Measurements from ENCODE around the gene PHKB. TPM values are rescaled to one million over a fixed set of nuclear protein-coding genes. Genes with fewer than 3 reads are reported as not detected.

Gene PHKB
- total and polyA plus RNA-seq, 4 experiments from 2014 or later = 29.4 to 56.4 (median 41.6) TPM

DNA sequence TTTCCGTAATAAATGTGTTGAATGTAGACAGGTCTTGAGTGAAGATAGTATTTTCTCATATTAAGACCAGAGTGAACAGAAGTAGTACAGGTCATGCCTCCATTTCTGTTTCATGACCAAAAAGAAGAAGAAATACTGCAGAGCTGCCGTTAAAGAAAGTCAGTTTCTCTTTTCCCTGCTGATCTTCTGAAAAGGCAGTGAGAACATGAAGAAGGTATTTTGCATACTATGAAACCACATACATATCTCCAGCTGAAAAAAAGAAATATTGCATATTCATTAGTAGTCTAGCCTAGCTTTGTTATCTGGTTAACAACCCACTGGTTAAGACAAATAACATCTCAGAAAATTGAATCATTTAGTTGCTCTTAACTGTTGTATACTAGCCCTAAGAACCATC, 138.4 kb downstream of the PHKB start:
- Histone ChIP-seq H3K4me3 (ENCODE audit: low read length in 2 of 2) (no peak overlapping the region), H3K27me3 (ENCODE audit: insufficient read depth, low read length) (no peaks in the 10 kb centered on the region), H3K27ac (ENCODE audit: low read depth, low read length) (no peak overlapping the region), H3K4me1 (ENCODE audit: insufficient read depth, low read length) (peaks cover 4% of the 10 kb centered on the region), H3K36me3 (ENCODE audit: insufficient read depth, low read length) (peaks cover under 1% of the 10 kb centered on the region), H3K9me3 (ENCODE audit: control insufficient read depth in 1 of 2, low read length in 2 of 2) (no peaks in the 10 kb centered on the region)
- intact Hi-C loops (cut with micrococcal nuclease) = no loop called here
- Mint-ChIP-seq H3K4me1 (peaks cover 2 to 7% (median 6%) of the 10 kb centered on the region in 4 donors), H3K9me3 (no peaks in the 10 kb centered on the region), H3K36me3 (peaks cover 32 to 44% of the 10 kb centered on the region in 2 donors), H3K27ac (no peak overlapping the region), H3K27me3 (no peaks in the 10 kb centered on the region), H3K4me3 (no peak overlapping the region)
- no peak for DNase-seq
- ChIA-PET POLR2A (ENCODE audit: partially characterized antibody) (no interaction called here), CTCF (ENCODE audit: partially characterized antibody) (interaction anchor here (0.9 kb wide), 1 partner anchor 14 kb away, joined by 3 read pairs; no protein-coding TSS in a partner anchor)

DNA sequence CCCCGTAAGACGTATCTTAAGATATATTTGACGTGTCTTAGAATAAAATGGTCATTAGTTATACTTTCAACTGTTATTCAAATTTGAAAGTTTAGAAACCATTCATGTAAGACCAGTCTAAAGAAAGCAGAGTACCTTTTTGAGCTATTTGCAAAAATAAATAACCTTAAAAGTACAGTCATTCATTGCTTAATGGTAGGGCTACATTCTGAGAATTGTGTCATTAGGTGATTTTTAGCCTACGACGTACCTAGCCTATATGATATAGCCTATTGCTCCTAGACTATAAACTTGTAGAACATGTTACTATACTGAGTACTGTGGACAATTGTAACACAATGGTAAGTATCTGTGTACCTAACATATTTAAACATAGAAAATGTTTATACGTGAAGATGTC, 139.2 kb downstream of the PHKB start:
- H3K27ac Mint-ChIP-seq = no peak overlapping the region
- ChIA-PET CTCF (ENCODE audit: partially characterized antibody) (interaction anchor here (0.9 kb wide), 1 partner anchor 15 kb away, joined by 3 read pairs; no protein-coding TSS in a partner anchor), POLR2A (ENCODE audit: partially characterized antibody) (no interaction called here)

GRCh38 chr16:47604306-47604705, 143.2 kb downstream of the PHKB start:
- Histone ChIP-seq H3K4me1 (ENCODE audit: insufficient read depth, low read length) (peaks cover 4% of the 10 kb centered on the region), H3K27ac (ENCODE audit: low read depth, low read length) (no peak overlapping the region), H3K9me3 (ENCODE audit: control insufficient read depth in 1 of 2, low read length in 2 of 2) (no peaks in the 10 kb centered on the region), H3K36me3 (ENCODE audit: insufficient read depth, low read length) (no peaks in the 10 kb centered on the region), H3K4me3 (ENCODE audit: low read length in 2 of 2) (no peak overlapping the region), H3K27me3 (ENCODE audit: insufficient read depth, low read length) (no peaks in the 10 kb centered on the region)
- peaks cover 6 to 7% (median 6%) of the 10 kb centered on the region in 4 donors for H3K4me1 Mint-ChIP-seq
- intact Hi-C loops (cut with micrococcal nuclease) = no loop called here
- peaks cover 0 to 8% (median 0%) of the 10 kb centered on the region in 8 donors for H3K9me3 Mint-ChIP-seq
- ChIA-PET CTCF (ENCODE audit: partially characterized antibody) (no interaction called here), POLR2A (ENCODE audit: partially characterized antibody) (no interaction called here)
- no peak overlapping the region for H3K4me3 Mint-ChIP-seq
- H3K36me3 Mint-ChIP-seq = peaks cover 42 to 44% of the 10 kb centered on the region in 2 donors
- H3K27ac Mint-ChIP-seq = peak overlapping the region in 1 of 7 donors; percentile 59
- H3K27me3 Mint-ChIP-seq = no peaks in the 10 kb centered on the region
- no peak for DNase-seq

More for the DNA sequence above, 139.2 kb downstream of the PHKB start:
- no peak overlapping the region for H3K4me3 ChIP-seq (ENCODE audit: low read length in 2 of 2)
- no peak overlapping the region for H3K4me3 Mint-ChIP-seq
- no peaks in the 10 kb centered on the region for H3K27me3 Mint-ChIP-seq
- H3K4me1 ChIP-seq (ENCODE audit: insufficient read depth, low read length) = peaks cover 4% of the 10 kb centered on the region
- no peak overlapping the region for H3K27ac ChIP-seq (ENCODE audit: low read depth, low read length)
- no peaks in the 10 kb centered on the region for H3K36me3 ChIP-seq (ENCODE audit: insufficient read depth, low read length)
- DNase-seq = no peak
- peaks cover 2 to 7% (median 6%) of the 10 kb centered on the region in 4 donors for H3K4me1 Mint-ChIP-seq
- no peaks in the 10 kb centered on the region for H3K9me3 Mint-ChIP-seq
- intact Hi-C loops (cut with micrococcal nuclease) = no loop called here
- no peaks in the 10 kb centered on the region for H3K9me3 ChIP-seq (ENCODE audit: control insufficient read depth in 1 of 2, low read length in 2 of 2)
- peaks cover 32 to 43% of the 10 kb centered on the region in 2 donors for H3K36me3 Mint-ChIP-seq
- H3K27me3 ChIP-seq (ENCODE audit: insufficient read depth, low read length) = no peaks in the 10 kb centered on the region

GRCh38 chr16:47611042-47611441, 149.9 kb downstream of the PHKB start:
- Histone ChIP-seq H3K27me3 (ENCODE audit: insufficient read depth, low read length) (no peaks in the 10 kb centered on the region), H3K27ac (ENCODE audit: low read depth, low read length) (no peak overlapping the region), H3K9me3 (ENCODE audit: control insufficient read depth in 1 of 2, low read length in 2 of 2) (no peaks in the 10 kb centered on the region), H3K4me1 (ENCODE audit: insufficient read depth, low read length) (no peaks in the 10 kb centered on the region), H3K4me3 (ENCODE audit: low read length in 2 of 2) (no peak overlapping the region), H3K36me3 (ENCODE audit: insufficient read depth, low read length) (no peaks in the 10 kb centered on the region)
- intact Hi-C loops (cut with micrococcal nuclease) = no loop called here
- H3K4me3 Mint-ChIP-seq = no peak overlapping the region
- no peak overlapping the region for H3K27ac Mint-ChIP-seq
- ChIA-PET POLR2A (ENCODE audit: partially characterized antibody) (no interaction called here), CTCF (ENCODE audit: partially characterized antibody) (no interaction called here)
- peaks cover 0 to 7% (median 6%) of the 10 kb centered on the region in 4 donors for H3K4me1 Mint-ChIP-seq
- H3K27me3 Mint-ChIP-seq = no peaks in the 10 kb centered on the region
- peaks cover 58 to 75% of the 10 kb centered on the region in 2 donors for H3K36me3 Mint-ChIP-seq
- no peak for DNase-seq
- peaks cover 0 to 8% (median 0%) of the 10 kb centered on the region in 8 donors for H3K9me3 Mint-ChIP-seq

DNA sequence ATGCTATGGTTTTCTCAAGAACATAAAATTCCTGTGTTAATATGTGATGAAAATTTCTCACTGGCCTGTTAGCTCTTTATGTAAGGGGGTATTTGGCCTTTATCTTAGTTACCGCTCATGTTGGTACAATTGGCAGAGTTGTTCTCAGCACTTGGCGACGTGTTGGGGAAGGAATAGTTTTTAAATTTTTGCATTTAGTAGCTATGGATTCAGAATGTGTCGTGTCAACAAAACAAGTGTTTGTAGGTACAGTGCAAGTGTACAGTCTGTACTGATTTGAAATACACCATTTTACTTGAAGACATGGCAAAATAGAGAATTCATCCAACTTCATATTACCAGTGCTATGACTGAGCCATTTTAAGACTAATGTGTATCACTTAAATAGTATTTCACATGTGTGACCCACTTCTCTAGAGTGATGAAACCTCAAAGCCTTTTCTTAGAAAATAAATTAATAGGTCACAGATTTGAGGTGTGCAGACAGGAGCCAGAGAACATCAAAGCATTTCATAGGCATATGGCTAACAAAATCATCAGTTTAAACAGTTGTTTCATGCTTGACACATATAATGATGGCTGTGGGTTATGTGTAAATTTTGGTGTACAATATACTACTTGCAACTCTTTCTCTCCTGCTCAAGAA, 150.8 kb downstream of the PHKB start:
- Histone ChIP-seq H3K36me3 (ENCODE audit: insufficient read depth, low read length) (no peaks in the 10 kb centered on the region), H3K4me1 (ENCODE audit: insufficient read depth, low read length) (no peaks in the 10 kb centered on the region), H3K4me3 (ENCODE audit: low read length in 2 of 2) (no peak overlapping the region), H3K27me3 (ENCODE audit: insufficient read depth, low read length) (no peaks in the 10 kb centered on the region), H3K27ac (ENCODE audit: low read depth, low read length) (no peak overlapping the region), H3K9me3 (ENCODE audit: control insufficient read depth in 1 of 2, low read length in 2 of 2) (no peaks in the 10 kb centered on the region)
- DNase-seq = no peak
- no peaks in the 10 kb centered on the region for H3K27me3 Mint-ChIP-seq
- H3K9me3 Mint-ChIP-seq = peaks cover 0 to 8% (median 0%) of the 10 kb centered on the region in 8 donors
- intact Hi-C loops (cut with micrococcal nuclease) = no loop called here
- ChIA-PET POLR2A (ENCODE audit: partially characterized antibody) (no interaction called here), CTCF (ENCODE audit: partially characterized antibody) (no interaction called here)
- peak overlapping the region in 1 of 7 donors; percentile 9 for H3K27ac Mint-ChIP-seq
- peak overlapping the region in 1 of 8 donors; percentile 41 for H3K4me3 Mint-ChIP-seq
- peaks cover 50 to 69% of the 10 kb centered on the region in 2 donors for H3K36me3 Mint-ChIP-seq
- H3K4me1 Mint-ChIP-seq = peaks cover 0 to 7% (median 6%) of the 10 kb centered on the region in 4 donors

DNA sequence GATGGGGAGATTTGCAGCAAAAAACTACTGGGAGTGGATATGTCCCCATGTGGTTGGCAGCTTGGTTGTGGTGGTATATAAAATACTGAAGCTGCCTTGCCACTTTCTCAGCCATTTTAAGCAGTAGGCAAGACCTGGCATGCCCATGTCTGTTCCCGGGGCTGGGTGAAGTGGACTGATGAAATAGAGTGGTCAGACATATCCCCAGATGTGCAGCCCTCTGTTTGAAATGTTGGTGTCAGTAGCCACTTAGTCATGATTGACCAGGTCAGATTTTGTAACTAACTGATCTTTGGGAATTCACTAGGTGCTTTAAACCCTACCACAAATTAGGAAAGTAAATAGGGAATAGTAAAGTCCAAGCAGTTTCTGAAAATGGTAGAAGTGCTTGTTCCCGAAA, 151.6 kb downstream of the PHKB start:
- Histone ChIP-seq H3K27ac (ENCODE audit: low read depth, low read length) (no peak overlapping the region), H3K36me3 (ENCODE audit: insufficient read depth, low read length) (no peaks in the 10 kb centered on the region), H3K27me3 (ENCODE audit: insufficient read depth, low read length) (no peaks in the 10 kb centered on the region), H3K9me3 (ENCODE audit: control insufficient read depth in 1 of 2, low read length in 2 of 2) (no peaks in the 10 kb centered on the region), H3K4me1 (ENCODE audit: insufficient read depth, low read length) (no peaks in the 10 kb centered on the region), H3K4me3 (ENCODE audit: low read length in 2 of 2) (no peak overlapping the region)
- Mint-ChIP-seq H3K36me3 (peaks cover 48 to 61% of the 10 kb centered on the region in 2 donors), H3K27me3 (no peaks in the 10 kb centered on the region), H3K4me3 (no peak overlapping the region), H3K4me1 (peaks cover 0 to 7% (median 6%) of the 10 kb centered on the region in 4 donors), H3K9me3 (peaks cover 0 to 5% (median 0%) of the 10 kb centered on the region in 8 donors), H3K27ac (peak overlapping the region in 3 of 7 donors; percentile 9 to 25 (median 22))
- POLR2A ChIA-PET (ENCODE audit: partially characterized antibody) = no interaction called here
- CTCF ChIA-PET (ENCODE audit: partially characterized antibody) = no interaction called here
- intact Hi-C loops (cut with micrococcal nuclease) = no loop called here
- DNase-seq = no peak

DNA sequence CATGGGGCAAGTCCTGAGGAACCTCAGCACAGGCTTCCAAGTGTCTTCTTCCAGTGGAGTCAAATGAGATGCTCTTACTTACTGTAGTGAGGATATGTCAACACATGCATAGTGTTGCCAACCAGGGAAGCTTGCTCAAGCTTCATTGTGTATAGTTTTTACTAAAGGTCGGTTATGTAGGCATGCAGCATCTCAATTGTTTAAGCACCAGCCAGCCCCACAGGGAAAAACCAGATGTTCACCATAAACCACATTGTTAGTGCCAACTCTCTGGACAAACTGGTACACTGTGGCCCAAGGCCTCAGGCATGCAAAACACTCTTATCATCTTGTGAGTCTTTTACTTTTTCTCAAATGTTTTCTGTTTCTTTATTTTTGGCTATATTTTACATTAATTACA, 152.1 kb downstream of the PHKB start:
- Histone ChIP-seq H3K4me3 (ENCODE audit: low read length in 2 of 2) (no peak overlapping the region), H3K9me3 (ENCODE audit: control insufficient read depth in 1 of 2, low read length in 2 of 2) (no peaks in the 10 kb centered on the region), H3K4me1 (ENCODE audit: insufficient read depth, low read length) (no peaks in the 10 kb centered on the region), H3K27ac (ENCODE audit: low read depth, low read length) (no peak overlapping the region), H3K27me3 (ENCODE audit: insufficient read depth, low read length) (no peaks in the 10 kb centered on the region), H3K36me3 (ENCODE audit: insufficient read depth, low read length) (no peaks in the 10 kb centered on the region)
- ChIA-PET POLR2A (ENCODE audit: partially characterized antibody) (no interaction called here), CTCF (ENCODE audit: partially characterized antibody) (no interaction called here)
- Mint-ChIP-seq H3K27ac (no peak overlapping the region), H3K27me3 (no peaks in the 10 kb centered on the region), H3K4me1 (peaks cover 0 to 10% (median 7%) of the 10 kb centered on the region in 4 donors), H3K4me3 (no peak overlapping the region), H3K9me3 (peaks cover 0 to 5% (median 0%) of the 10 kb centered on the region in 8 donors), H3K36me3 (peaks cover 45 to 57% of the 10 kb centered on the region in 2 donors)
- intact Hi-C loops (cut with micrococcal nuclease) = no loop called here
- DNase-seq = no peak
